Lower leg skin (tissue), 4 donors: ENCODE data around the gene ACAA1. TPM values are rescaled to one million over a fixed set of nuclear protein-coding genes. Genes with fewer than 3 reads are reported as not detected.
"Not testable (repeated sequence)": the region's sequence is repeated elsewhere in the genome, so short reads cannot be mapped to it uniquely, and the experiment has no call there.

ENCODE experiments used
- DNase-seq, 2 donors: peaks; one replicate each; pipeline ENCODE4 v3.0.0-alpha.2; 2019; ENCODE audit warnings: low spot score in 2 of 2
- H3K4me3 ChIP-seq: fragments of 200-600 bp; sonication (generic); 2 replicates; pipeline ENCODE4 v1.5.1; 2017; ENCODE audit warnings: mild to moderate bottlenecking, low read depth; ENCODE audit not compliant: poor library complexity, severe bottlenecking
- CTCF ChIP-seq, 3 donors: fragments of 450-650 bp; IDR thresholded peaks; one replicate each; pipeline ENCODE4 v1.5.1; 2016; ENCODE audit warnings: antibody characterized with exemption in 3 of 3, mild to moderate bottlenecking in 3 of 3, moderate library complexity in 2 of 3
- POLR2A ChIP-seq, 2 donors: fragments of 450-650 bp; IDR thresholded peaks; one replicate each; pipeline ENCODE4 v1.6.1; 2016 to 2017; ENCODE audit warnings: antibody characterized with exemption in 2 of 2, mild to moderate bottlenecking in 1 of 2, moderate library complexity in 1 of 2
- WGBS, 2 donors: methylation state at CpG; one replicate each; pipeline ENCODE4 v1.1.5; 2018; 5-methylcytosine and 5-hydroxymethylcytosine counted together
- intact Hi-C: fragments of 100-400 bp; cut with DNase I; formaldehyde crosslinking; loops from one replicate; pipeline ENCODE4 v1.15.0; 2023; ENCODE audit warnings: low total_unique reads
- total RNA-seq, 4 donors: library from RNA; depleted of rRNA; stranded (reverse); fragments of >200 nt; gene quantifications; one replicate each; pipeline ENCODE4 v1.1.0, GENCODE V29; 2016

The ACAA1 gene
- total RNA-seq, 4 donors from 2014 or later, result 28.1 to 50.1 (median 40.2) TPM

- H3K4me3 ChIP-seq, result no peak overlapping the region
- no peak for DNase-seq
- intact Hi-C loops, result no loop called here
- TF ChIP-seq CTCF (IDR thresholded peaks at IDR 0.05), result no peak
- TF ChIP-seq POLR2A (IDR thresholded peaks at IDR 0.05), result no peak
- 77 to 88% methylated on average over 6 of the region's 6 CpGs for WGBS, 2 donors
These were observed 41.1 kb downstream of the ACAA1 start for GRCh38 chr3:38095669-38096483.

GRCh38 chr3:38094999-38095398 lies 41.9 kb downstream of the ACAA1 start:
- 66 to 89% methylated on average over 3 of the region's 3 CpGs for WGBS, 2 donors
- DNase-seq, result no peak
- TF ChIP-seq CTCF (IDR thresholded peaks at IDR 0.05), result no peak
- TF ChIP-seq POLR2A (IDR thresholded peaks at IDR 0.05), result no peak
- intact Hi-C loops, result no loop called here
- no peak overlapping the region for H3K4me3 ChIP-seq

- no peak for TF ChIP-seq POLR2A (IDR thresholded peaks at IDR 0.05)
- no peak for TF ChIP-seq CTCF (IDR thresholded peaks at IDR 0.05)
- intact Hi-C loops, result no loop called here
These were observed 46.5 kb downstream of the ACAA1 start for GRCh38 chr3:38090453-38090852.

GRCh38 chr3:38089163-38089562 lies 47.8 kb downstream of the ACAA1 start:
- no peak for DNase-seq
- 59 to 82% methylated on average over 2 of the region's 2 CpGs for WGBS, 2 donors
- no peak for TF ChIP-seq CTCF (IDR thresholded peaks at IDR 0.05)
- TF ChIP-seq POLR2A (IDR thresholded peaks at IDR 0.05), result no peak
- H3K4me3 ChIP-seq, result no peak overlapping the region
- intact Hi-C loops, result no loop called here

More at GRCh38 chr3:38090453-38090852, 46.5 kb downstream of the ACAA1 start:
- DNase-seq, result no peak
- 75 to 84% methylated on average over 3 of the region's 3 CpGs for WGBS, 2 donors
- H3K4me3 ChIP-seq, result no peak overlapping the region

- intact Hi-C loops, result no loop called here
- DNase-seq, result no peak
- no peak overlapping the region for H3K4me3 ChIP-seq
- 87 to 88% methylated on average over 11 of the region's 11 CpGs for WGBS, 2 donors
- TF ChIP-seq POLR2A (IDR thresholded peaks at IDR 0.05), result no peak
- TF ChIP-seq CTCF (IDR thresholded peaks at IDR 0.05), result no peak
These were observed 48.5 kb downstream of the ACAA1 start for GRCh38 chr3:38088126-38089078.

GRCh38 chr3:38087278-38087677 lies 49.6 kb downstream of the ACAA1 start:
- intact Hi-C loops, DNase-seq: not testable (repeated sequence)

More at GRCh38 chr3:38087278-38087677, 49.6 kb downstream of the ACAA1 start:
- not testable (repeated sequence) for H3K4me3 ChIP-seq
